ENCODE data around the gene HNRNPUL2.

GRCh38 chr11:62737196-62737595 is 9.9 kb upstream of the HNRNPUL2 start:
- no peak for TF ChIP-seq CTCF (IDR thresholded peaks at IDR 0.05)
- no peak for TF ChIP-seq EZH2 (IDR thresholded peaks at IDR 0.05)

All from neural progenitor cell (in vitro differentiated cells).